Activated CD8-positive, alpha-beta memory T cell treated with anti-CD3 and anti-CD28 coated beads, Interleukin-2, amount 50 U/mL, for 4 hours (primary cell): ENCODE results near the gene ZBTB49.
"Not testable (repeated sequence)": the region's sequence is repeated elsewhere in the genome, so short reads cannot be mapped to it uniquely, and the experiment has no call there.

Experiments
- DNase-seq: peaks from one replicate; pipeline ENCODE4 v3.0.0-alpha.2; 2020

ZBTB49 gene

DNA sequence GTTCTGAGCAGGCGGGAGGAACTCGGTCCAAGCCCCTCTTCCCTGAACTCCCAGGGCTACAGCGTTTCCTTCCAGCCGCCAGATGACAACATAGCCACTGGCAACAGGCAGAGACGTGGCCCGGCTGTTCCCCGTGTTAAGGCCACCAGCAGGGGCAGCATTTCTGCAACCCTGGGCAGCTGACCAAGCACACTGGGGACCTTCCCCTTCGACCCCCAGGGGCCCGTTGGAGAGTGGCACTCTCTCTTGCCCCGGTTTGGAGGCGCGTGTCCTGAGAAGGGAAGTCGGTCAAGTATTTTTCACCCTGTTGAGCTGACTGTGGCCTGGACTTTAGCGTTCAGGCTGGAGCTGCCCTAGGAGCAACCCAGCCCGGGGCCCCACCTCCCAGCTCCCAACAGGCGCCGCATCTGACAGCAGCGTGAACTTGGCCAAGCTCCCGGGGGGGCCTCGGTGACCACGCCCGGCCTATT, 37.6 kb downstream of the ZBTB49 start:
- no peak for DNase-seq

DNA sequence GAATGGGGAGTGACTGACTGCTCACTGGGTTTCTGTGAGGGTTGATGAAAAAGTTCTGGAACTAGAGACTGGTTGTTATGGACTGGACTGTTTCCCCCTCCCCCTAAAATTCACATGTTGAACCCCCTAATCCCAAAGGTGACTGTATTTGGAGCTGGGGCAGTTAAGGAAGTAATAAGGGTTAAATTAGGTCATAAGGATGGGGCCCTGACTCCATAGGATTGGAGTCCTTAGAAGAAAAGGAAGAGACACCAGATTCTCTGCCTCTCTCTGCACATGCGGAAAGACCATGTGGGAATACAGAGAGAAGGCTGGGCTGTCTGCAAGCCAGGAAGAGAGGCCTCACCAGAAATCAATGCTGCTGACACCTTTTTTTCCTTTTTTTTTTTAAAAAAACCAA, 38.2 kb downstream of the ZBTB49 start:
- DNase-seq: no peak

- DNase-seq: no peak
Measured at GRCh38 chr4:4328840-4329239, 38.8 kb downstream of the ZBTB49 start.

GRCh38 chr4:4329496-4329895, 39.4 kb downstream of the ZBTB49 start:
- no peak for DNase-seq

- DNase-seq: no peak
Measured at GRCh38 chr4:4330794-4331193, 40.7 kb downstream of the ZBTB49 start.

DNA sequence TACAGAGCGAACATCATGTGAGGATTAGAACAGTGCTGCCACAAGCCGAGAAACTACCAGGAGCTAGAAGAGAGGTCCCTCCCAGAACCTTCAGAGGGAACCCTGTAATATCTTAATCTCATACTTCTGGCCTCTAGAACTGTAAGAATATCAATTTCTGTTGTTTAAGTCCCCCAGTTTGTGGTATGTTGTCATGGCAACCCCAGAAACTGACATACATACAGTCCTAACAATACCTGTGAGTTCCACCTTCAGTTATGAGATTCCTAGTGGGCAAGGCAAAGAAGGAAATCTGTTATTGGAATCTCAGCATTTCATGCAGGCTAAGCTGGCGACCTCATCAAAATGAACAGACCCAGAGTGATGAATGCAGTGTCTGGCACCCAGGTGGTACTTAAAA, 42.5 kb downstream of the ZBTB49 start:
- DNase-seq: no peak

DNA sequence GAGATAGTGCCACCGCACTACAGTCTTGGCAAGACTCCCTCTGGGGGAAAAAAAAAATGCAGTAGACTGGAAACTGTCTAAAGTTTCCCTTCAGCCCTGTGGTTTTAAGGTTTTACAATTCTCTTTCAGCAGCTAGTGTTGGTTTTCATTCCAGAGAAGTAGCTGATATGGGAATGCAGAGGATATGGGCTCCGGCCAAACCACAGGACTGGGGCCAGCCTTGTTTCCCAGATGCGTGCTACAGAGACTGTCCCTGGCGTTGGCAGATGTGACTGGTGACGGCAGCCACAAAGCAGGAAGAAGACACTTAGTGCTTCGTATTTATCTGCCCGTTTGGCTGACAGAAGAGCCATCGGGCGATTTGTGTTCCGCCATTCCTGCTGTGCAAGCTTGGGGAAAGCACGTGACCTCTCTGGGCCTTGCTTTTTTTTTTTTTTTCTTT, 43.2 kb downstream of the ZBTB49 start:
- DNase-seq: no peak

GRCh38 chr4:4334798-4335520, 44.9 kb downstream of the ZBTB49 start:
- peak; percentile 75 for DNase-seq

GRCh38 chr4:4338210-4339001, 48.4 kb downstream of the ZBTB49 start:
- no peak for DNase-seq

- no peak for DNase-seq
Measured at GRCh38 chr4:4339504-4340085, 49.5 kb downstream of the ZBTB49 start.

DNA sequence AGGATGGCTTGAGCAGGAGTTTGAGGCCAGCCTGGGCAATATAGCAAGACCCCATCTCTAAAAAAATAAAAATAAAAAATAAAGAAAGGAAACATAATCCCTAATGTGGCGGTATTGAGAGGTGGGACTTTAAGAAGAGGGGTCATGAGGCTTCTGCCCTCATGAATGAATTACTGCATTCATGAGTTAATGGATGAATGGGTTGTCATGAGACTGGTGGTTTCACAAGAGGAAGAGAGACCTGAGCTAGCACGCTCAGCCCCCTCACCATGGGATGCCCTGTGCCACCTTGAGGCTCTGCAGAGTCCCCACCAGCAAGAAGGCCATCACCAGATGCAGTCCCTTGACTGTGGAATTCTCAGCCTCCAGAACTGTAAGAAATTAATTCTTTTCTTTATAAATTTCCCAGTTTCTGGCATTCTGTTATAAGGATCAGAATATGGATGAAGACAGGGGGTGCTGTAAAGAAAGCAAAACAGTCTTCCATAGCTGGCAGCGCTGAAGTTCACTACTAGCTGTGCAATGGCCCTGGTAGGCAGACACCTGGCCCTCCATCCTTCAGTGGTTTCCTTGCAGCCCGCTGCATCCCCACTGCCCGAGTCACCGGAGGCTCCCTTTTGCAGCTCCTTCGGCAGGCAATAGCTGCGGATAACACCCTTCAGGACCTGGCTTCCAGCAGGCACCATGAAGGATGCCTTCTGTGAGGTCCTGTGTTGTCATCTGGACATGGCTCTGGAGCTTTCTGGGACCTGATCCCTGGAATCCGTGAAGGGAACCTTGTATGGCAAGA, 52.0 kb downstream of the ZBTB49 start:
- no peak for DNase-seq

- no peak for DNase-seq
Measured at GRCh38 chr4:4343038-4343437, 53.0 kb downstream of the ZBTB49 start.

DNA sequence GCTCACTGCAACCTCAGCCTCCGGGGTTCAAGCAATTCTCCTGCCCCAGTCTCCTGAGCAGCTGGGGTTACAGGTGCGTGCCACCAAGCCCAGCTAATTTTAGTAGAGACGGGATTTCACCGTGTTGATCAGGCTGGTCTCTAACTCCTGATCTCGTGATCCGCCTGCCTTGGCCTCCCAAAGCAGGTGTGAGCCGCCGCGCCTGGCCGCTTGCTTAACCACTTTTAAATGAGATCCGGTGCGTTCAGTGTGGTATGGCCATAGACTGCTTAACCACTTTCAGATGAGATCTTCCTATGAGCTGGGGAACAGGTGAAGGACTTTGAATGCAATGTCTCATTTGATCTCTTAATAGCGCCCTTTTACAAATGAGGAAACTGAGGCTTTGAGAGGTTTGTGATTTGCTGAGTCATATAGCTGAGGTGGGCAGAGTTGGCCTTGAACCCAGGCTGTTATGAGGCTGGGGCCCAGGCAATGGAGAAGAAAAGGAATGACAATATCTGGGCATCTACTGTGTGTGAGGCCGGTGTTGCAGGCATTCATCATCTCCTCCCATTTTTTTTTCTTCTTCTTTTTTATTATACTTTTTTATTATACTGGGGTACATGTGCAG, 55.0 kb downstream of the ZBTB49 start:
- DNase-seq: no peak

- DNase-seq: no peak
Measured at GRCh38 chr4:4347585-4347984, 57.5 kb downstream of the ZBTB49 start.

GRCh38 chr4:4348585-4348984, 58.5 kb downstream of the ZBTB49 start:
- not testable (repeated sequence) for DNase-seq

- DNase-seq: no peak
Measured at GRCh38 chr4:4349867-4350266, 59.8 kb downstream of the ZBTB49 start.

- no peak for DNase-seq
Measured at GRCh38 chr4:4350909-4351308, 60.9 kb downstream of the ZBTB49 start.

- DNase-seq: no peak
Measured at GRCh38 chr4:4355302-4355701, 65.3 kb downstream of the ZBTB49 start.

DNA sequence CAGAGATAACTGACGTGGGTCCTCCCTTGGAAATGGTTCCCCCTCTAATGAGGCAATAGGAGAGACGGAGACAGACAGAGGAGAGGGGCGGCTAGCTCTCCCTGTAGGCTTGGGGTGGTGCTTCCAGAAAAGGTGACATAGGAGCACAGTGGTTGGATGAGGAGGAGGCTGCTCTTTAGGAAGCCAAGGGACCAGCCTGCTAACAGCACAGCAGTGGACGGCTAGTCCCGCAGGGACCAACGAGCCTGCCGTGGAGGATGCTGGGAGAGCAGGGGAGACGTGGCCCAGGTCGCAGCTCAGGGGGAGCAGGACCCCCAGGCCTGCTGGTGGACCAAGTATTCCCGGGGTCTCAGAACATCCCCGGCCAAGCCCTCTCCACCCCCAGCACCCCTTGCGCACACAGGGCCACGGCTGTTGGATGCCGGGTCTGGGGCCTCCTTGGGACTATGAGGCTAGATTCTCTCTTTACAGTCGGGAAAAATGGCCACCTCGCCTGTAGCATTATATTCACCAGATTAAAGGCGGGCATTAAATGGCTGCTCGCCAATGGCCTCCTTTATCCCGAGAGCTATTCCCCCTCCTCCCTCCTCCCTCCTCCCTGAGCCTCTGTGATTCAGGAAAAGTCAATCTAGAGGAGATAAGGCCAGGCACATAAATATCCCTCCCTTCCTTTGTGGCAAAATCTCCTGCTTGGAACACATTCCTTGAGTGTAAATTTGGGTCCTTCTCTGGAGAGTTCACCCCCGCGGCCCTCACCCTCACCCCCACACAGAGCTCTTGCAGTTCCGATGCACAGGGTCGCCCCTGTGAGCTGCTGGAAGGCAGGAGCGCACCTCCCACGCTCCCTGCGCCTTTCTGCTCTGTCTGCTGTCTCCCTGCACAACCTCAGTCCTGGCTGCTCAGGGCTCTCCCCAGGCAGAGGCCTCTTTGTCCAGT, 66.3 kb downstream of the ZBTB49 start:
- DNase-seq: no peak

DNA sequence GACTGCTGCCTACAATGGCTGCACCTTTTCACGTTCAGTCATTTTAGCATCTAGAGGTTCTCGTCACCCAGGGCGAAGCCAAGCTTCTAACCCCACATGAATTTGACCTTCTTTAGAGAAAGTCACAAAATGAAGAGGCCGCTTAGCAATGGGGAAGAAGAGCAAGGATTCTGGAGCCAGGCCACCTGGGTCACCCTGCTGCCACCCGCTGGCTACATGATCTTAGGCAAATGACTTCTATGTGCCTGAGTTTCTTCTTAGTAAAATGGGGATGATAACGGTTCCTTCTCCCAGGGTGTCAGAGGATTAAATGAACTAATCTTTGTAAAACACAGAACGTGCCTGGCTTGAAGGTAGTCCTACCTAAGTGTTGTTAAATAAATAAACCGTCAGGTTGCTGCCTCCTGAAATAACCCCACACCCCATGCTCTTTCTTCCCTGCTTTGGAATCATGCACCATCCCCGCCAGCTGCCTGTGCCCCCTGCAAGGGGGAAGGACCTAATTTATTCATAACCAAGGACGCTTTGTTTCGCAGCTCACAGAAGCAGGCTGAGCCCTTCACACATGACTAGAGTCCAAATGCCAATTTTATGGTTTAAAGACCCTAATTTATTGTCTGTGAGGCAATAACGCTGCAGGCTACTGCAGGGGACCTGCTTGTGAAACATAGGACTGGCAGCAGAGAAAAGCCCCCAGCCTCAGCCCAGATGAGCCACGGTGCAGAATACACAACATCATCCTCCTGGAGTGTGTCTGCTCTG, 68.2 kb downstream of the ZBTB49 start:
- no peak for DNase-seq

DNA sequence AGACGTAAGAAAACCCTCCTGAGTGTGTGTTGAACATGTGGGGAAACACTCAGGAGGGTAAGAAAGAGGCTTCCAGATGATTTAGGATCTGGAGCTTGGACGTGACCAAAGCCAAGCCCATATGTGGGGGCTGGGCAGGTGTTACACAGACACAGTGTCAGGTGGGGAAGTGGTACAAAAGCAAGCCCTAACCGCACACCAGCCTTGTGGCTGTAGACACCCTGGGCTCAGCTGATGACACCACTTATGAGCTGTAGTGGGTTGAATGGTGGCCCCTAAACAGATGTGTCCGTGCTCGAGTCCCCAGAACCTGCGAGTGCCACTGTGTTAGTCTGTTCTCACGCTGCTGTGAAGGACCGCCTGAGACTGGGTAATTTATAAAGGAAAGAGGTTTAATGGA, 71.8 kb downstream of the ZBTB49 start:
- DNase-seq: no peak
